ENCODE measurements around the gene OSBPL8. TPM values are rescaled to one million over a fixed set of nuclear protein-coding genes. Genes with fewer than 3 reads are reported as not detected.

OSBPL8 gene
- total and polyA plus RNA-seq, 4 donors = 6.9 to 32.5 (median 22.9) TPM

DNA sequence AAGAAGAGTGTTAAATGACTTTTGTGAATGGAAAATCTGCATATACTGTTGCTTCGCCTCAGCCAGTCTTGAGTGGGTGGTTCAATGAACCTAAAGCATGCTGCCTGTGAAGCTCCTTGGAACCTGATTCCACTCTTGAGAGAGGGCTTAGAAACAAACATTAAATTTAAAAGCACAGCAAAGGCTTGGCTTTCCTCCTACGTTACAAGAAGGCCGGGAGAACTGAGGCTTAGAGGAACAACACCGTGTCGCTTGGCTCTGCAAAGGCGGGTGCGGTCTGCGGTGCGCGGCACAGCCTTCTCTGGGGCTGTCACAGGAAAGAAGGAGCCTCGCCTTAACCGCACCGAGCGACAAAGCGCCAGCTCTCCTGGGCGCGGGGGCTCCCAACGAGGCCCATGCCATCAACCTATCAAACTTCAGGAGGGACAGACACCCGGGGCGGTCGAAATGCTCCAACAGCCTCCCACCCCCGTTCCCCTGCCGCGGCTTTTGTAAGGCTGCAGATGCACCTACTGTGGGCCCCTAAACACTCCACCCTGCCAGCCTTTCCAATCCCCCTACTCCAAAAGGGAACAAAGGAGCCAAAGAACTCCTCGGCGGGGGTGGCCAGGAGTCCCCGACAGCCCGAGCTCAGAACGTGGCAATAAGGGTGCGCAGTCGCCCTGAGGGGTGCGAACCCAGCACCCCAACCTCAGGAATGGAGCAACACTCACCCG, 729 bp downstream of the OSBPL8 start:
- TF ChIP-seq YY1 (IDR thresholded peaks at IDR 0.05) = no peak
- TF ChIP-seq NR2F2 (IDR thresholded peaks at IDR 0.05) = no peak
- no peak for TF ChIP-seq RXRA (IDR thresholded peaks at IDR 0.05)
- no peak for TF ChIP-seq RAD21 (IDR thresholded peaks at IDR 0.05)
- TF ChIP-seq MAX (IDR thresholded peaks at IDR 0.05) = no peak
- TF ChIP-seq HNF4G (IDR thresholded peaks at IDR 0.05) = no peak
- TF ChIP-seq TAF1 (conservative IDR thresholded peaks at IDR 0.05) = no peak
- TF ChIP-seq ATF3 (IDR thresholded peaks at IDR 0.05) = no peak
- TF ChIP-seq, protein P1, sequence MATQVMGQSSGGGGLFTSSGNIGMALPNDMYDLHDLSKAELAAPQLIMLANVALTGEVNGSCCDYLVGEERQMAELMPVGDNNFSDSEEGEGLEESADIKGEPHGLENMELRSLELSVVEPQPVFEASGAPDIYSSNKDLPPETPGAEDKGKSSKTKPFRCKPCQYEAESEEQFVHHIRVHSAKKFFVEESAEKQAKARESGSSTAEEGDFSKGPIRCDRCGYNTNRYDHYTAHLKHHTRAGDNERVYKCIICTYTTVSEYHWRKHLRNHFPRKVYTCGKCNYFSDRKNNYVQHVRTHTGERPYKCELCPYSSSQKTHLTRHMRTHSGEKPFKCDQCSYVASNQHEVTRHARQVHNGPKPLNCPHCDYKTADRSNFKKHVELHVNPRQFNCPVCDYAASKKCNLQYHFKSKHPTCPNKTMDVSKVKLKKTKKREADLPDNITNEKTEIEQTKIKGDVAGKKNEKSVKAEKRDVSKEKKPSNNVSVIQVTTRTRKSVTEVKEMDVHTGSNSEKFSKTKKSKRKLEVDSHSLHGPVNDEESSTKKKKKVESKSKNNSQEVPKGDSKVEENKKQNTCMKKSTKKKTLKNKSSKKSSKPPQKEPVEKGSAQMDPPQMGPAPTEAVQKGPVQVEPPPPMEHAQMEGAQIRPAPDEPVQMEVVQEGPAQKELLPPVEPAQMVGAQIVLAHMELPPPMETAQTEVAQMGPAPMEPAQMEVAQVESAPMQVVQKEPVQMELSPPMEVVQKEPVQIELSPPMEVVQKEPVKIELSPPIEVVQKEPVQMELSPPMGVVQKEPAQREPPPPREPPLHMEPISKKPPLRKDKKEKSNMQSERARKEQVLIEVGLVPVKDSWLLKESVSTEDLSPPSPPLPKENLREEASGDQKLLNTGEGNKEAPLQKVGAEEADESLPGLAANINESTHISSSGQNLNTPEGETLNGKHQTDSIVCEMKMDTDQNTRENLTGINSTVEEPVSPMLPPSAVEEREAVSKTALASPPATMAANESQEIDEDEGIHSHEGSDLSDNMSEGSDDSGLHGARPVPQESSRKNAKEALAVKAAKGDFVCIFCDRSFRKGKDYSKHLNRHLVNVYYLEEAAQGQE (IDR thresholded peaks at IDR 0.05) = no peak
- no peak for TF ChIP-seq HNF4A (conservative IDR thresholded peaks at IDR 0.05)
- no peak for TF ChIP-seq SP1 (IDR thresholded peaks at IDR 0.05)
- no peak for TF ChIP-seq CTCF (IDR thresholded peaks at IDR 0.05; ENCODE audit: low read depth, low read length, missing input control)
- no peak for TF ChIP-seq ZBTB33 (IDR thresholded peaks at IDR 0.05)
- no peak for TF ChIP-seq FOXA2 (IDR thresholded peaks at IDR 0.05)
- no peak for TF ChIP-seq EGR1 (IDR thresholded peaks at IDR 0.05; ENCODE audit: low read depth in 2 of 2)
- no peak for TF ChIP-seq FOXA1 (IDR thresholded peaks at IDR 0.05)
- no peak for TF ChIP-seq GABPA (IDR thresholded peaks at IDR 0.05 in 1 of 2, conservative IDR thresholded peaks at IDR 0.05 in 1 of 2)
- Histone ChIP-seq H3K9me3 (ENCODE audit: control insufficient read depth in 4 of 4, low read length in 3 of 4) (no peaks in the 10 kb centered on the region), H3K27ac (ENCODE audit: low read depth in 1 of 2, low read length in 2 of 2) (peak overlapping the region; percentile 98 to 100), H3K4me3 (ENCODE audit: low read depth in 1 of 3, low read length in 3 of 3) (peak overlapping the region; percentile 87 to 99 (median 88)), H3K27me3 (ENCODE audit: control insufficient read depth in 4 of 4, insufficient read depth in 4 of 4, low read length in 3 of 4) (no peaks in the 10 kb centered on the region), H3K4me1 (ENCODE audit: control insufficient read depth in 4 of 4, insufficient read depth in 4 of 4, low read length in 3 of 4) (peaks cover 4 to 26% (median 23%) of the 10 kb centered on the region in 4 donors), H3K9ac (ENCODE audit: low read depth in 1 of 2, low read length in 2 of 2) (peak overlapping the region; percentile 90 to 93), H3K36me3 (ENCODE audit: control insufficient read depth in 4 of 4, insufficient read depth in 3 of 4, low read depth in 1 of 4, low read length in 3 of 4) (no peaks in the 10 kb centered on the region)
- WGBS = under 1% methylated on average over 33 of the region's 33 CpGs
- peak; percentile 73 for DNase-seq (ENCODE audit: low spot score)

All from liver (tissue), 9 donors.